Left cardiac atrium (tissue), 4 donors: ENCODE results near the gene NADK2. TPM values are rescaled to one million over a fixed set of nuclear protein-coding genes. Genes with fewer than 3 reads are reported as not detected.

ENCODE experiments used
- ATAC-seq, 2 donors: fragments of 200-7000 bp; cut with Tn5 transposase; one replicate each; pipeline ENCODE4 v1.9.1; 2020; ENCODE audit warnings: mild to moderate bottlenecking in 2 of 2, moderate library complexity in 2 of 2
- DNase-seq: peaks from one replicate; pipeline ENCODE4 v3.0.0-alpha.2; 2020
- intact Hi-C, 2 donors: fragments of 100-400 bp; cut with DNase I; formaldehyde crosslinking; loops; one replicate each; pipeline versions ENCODE4 v1.14.1 to v1.15.1; 2022 to 2023
- total RNA-seq, 2 donors: library from RNA; stranded (reverse); fragmentation: NEBNext Ultra II Directional; extraction: Animal tissue kit (Norgen Biotek cat#: 25700); gene quantifications; one replicate each; pipeline ENCODE4 v1.2.1, GENCODE V29; 2021
- donor health status: DM: no; HTN: yes; CAD: no.
- donor health status: DM: no; HTN: yes; CAD: no; lungs with severe emphysema.
- donor health status: DM: yes; HTN: yes; CAD: no.
- donor health status: Dilated cardiomyopathy.

Gene NADK2
- total RNA-seq, 2 donors from 2014 or later: 27.7 to 31.6 TPM

GRCh38 chr5:36252722-36253365 lies 11.1 kb upstream of the NADK2 start:
- DNase-seq (no peak), ATAC-seq (peak; percentile 78 to 94)
- intact Hi-C loops: no loop called here

- ATAC-seq: no peak
- DNase-seq: no peak
- intact Hi-C loops: no loop called here
Observed at GRCh38 chr5:36251218-36251617, 9.5 kb upstream of the NADK2 start.

DNA sequence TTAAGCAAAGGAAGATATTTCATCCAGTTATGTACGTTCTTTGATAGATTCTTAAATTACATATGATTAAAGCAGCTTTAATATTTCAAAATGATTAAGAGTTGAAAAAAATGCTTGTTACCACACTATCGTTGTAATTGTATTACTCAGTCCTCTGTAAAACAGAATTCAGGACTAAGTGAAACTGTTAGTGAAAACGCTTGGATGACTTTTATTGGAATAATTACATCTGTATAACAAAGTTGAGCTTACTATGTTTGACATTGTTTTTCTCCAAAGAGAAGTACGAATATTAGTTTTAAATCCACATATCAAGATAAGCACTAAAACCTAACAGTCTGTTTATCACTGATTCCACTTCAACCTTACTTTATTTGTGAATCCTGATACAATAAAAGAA lies 8.7 kb upstream of the NADK2 start:
- DNase-seq (no peak), ATAC-seq (no peak)
- intact Hi-C loops: no loop called here

DNA sequence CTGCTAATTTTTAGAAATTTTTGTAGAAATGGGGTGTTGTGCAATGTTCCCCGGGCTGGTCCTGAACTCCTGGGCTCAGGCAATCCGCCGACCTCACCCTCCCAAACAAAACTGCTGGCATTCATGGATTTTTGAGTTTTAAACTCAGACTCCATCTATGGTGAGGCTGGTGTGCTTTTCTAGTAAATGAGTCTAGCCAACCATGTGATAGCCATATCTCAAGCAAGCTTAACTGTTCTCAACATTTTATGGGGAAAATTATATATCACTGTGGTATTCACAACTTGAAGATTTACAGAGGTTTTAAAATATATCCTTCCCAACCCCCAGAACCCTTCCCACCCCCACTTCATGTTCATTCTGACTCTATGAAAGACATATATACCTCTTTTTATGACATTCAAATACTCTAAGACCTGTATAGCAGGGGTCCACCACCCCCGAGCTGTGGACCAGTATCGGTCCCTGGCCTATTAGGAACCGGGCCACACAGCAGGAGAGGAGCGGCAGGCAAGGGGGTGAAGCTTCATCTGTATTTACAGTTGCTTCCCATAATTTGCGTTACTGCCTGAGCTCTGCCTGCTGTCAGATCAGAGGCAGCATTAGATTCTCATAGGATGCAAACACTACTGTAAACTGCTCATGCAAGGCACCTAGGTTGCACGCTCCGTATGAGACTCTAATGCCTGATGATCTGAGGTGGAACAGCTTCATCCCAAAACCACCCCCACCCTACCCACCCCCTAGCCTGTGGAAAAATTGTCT lies 4.5 kb upstream of the NADK2 start:
- intact Hi-C loops: loop anchor here in 1 of 2 donors (10.0 kb wide), 1 partner anchor 59 kb away; the partner anchor contains the start of gene RANBP3L
- DNase-seq (no peak), ATAC-seq (no peak)

GRCh38 chr5:36244076-36244475 lies 2.4 kb upstream of the NADK2 start:
- ATAC-seq (no peak), DNase-seq (no peak)
- intact Hi-C loops: loop anchor here in 1 of 2 donors (10.0 kb wide), 1 partner anchor 61 kb away; the partner anchor contains the start of gene RANBP3L

- ATAC-seq (no peak), DNase-seq (no peak)
- intact Hi-C loops: loop anchor here in 1 of 2 donors (10.0 kb wide), 1 partner anchor 61 kb away; the partner anchor contains the start of gene RANBP3L
Observed at GRCh38 chr5:36243653-36244052, 1.9 kb upstream of the NADK2 start.

GRCh38 chr5:36242534-36243485 lies 1.1 kb upstream of the NADK2 start:
- no peak for DNase-seq
- no peak for ATAC-seq
- intact Hi-C loops: loop anchor here in 1 of 2 donors (10.0 kb wide), 1 partner anchor 62 kb away; the partner anchor contains the start of gene RANBP3L

DNA sequence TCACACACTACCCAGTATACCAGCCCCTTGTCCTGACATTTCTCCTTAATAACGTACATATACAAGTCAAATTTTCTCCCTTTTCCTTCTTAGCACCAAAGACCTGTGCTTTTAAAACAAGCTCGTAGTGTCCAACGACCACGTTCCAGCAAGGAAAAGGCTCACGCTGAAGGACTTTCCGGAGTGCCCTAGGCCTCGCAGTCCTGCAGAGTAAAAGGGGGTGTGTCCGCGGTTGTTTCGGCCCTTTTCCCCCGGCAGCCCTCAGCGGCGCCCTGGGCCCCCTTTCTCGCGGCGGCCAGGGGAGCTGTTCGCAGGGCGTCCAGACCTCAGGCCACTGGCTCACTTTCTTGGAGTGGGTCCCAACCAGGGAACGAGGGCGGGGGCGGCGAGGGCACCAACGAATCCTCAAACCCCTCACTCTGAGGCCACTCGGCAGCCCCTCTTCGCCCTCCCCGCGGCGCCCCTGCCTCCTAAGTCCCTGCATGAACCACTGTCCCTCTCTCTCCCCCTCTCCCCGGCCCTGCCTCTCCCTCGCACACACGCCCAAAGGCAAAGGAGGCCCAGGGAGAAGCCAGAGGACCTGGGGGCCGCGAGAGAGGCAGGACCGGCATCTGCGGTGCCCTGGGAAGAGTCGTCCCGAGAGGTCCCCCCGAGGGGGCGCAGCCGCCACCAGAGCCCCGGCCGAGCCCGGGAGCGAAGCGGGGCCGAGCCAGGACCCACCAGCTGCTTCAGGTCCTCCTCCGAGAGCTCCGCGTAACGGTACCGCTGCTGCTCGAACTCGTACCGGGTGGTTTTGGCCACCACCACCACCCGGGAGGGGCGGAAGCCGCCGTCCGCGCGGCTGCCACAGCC lies 720 bp downstream of the NADK2 start:
- peak; percentile 64 for DNase-seq
- intact Hi-C loops: loop anchor here in 1 of 2 donors (10.0 kb wide), 1 partner anchor 64 kb away; the partner anchor contains the start of gene RANBP3L
- ATAC-seq: peak; percentile 51 to 63

DNA sequence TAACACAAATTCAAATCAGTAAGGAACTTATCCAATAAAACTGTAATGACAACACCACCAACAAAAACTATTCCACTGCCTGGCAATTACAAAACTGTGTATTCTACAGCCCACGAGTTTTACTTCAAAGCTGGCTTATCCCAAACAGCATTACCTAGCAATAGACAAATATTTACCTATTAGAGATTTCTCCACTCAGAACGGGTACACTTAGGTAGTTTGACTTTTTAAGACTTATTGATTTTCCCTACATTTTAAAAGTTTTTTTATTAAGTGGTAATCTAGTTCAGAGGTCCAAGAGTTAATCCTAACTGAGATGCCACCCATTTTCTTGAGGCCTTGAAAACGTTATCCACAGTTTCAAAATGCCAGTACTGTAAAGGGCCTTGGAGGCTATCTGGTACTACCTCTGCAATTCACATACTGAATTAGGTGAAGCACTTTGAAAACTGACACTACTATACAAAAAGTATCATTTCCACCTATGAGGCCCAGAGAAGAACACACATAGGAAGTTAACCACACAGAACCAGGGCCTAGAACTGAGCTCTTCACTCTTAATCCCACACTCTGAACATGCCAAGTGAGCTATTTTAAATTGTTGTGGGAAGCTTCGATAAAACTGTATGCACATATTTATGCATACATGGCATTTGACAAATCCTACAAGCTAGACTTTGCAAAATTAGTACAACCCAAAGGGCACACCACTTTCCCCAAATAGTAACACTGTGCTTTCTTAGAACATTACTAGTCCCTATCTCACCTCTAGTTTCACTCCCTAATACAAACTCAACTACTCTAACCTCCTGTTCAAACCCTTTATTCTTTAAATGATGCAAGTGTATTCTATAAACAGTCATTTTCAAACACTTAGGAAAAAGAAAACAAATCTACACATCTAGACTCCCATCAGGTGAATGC lies 2.1 kb downstream of the NADK2 start:
- ATAC-seq (no peak), DNase-seq (no peak)
- intact Hi-C loops: loop anchor here in 1 of 2 donors (10.0 kb wide), 1 partner anchor 65 kb away; the partner anchor contains the start of gene RANBP3L

DNA sequence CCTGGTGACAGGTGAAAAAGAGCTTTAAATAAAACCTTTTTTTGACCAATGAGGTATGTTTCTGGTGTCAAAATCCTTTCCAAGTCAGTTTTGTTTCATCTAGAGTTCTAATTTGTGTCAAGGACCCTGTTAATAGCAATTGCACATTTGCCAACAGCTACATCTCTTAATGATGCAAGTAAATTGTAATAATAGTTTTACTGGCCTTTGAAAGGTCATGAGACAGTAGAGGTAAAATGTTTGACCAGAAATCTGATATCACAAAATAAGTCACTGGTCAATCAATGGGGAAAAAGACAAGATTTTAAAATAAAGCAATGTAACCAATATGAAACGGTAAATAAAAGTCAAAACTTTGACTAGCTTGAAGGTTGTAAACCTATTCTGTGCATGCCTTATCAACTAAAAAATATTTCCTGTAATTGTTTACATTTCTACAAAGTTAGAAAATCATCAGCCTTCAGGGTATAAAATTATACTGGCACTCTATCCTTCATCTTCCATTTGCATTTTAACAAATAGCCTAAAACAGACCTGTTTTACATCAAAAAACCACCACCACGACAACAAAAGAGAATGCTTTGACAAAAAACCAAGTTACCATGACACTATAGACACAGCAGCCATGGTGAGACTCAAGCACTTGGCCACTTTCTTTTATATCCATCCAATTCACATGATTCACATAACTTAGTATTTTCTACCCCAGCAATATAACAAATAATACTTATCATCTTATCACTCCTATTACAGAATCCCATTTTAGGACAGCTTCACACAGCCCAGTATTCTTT lies 3.0 kb downstream of the NADK2 start:
- intact Hi-C loops: no loop called here
- ATAC-seq: no peak
- no peak for DNase-seq

DNA sequence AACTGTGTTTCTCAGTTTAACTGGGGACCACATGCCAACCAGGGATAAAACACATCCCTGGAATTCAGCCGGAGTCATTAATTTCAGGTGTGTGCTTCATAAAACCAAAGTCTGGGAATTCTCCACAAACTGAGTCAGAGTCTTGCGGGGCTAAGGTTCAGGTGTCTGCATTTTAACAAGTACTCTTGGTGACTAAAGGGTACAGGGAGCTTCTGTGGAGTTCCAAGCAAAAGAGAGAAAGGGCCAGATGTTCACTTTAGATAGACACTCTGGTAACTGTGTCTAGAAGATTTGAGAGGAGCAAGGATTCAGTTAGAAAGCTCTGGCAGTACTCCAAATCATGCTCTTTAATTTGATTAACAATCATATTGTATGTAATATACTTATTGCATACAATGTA lies 4.0 kb downstream of the NADK2 start:
- intact Hi-C loops: no loop called here
- ATAC-seq (no peak), DNase-seq (no peak)

- no peak for ATAC-seq
- intact Hi-C loops: no loop called here
- DNase-seq: no peak
Observed at GRCh38 chr5:36236801-36237200, 4.9 kb downstream of the NADK2 start.

DNA sequence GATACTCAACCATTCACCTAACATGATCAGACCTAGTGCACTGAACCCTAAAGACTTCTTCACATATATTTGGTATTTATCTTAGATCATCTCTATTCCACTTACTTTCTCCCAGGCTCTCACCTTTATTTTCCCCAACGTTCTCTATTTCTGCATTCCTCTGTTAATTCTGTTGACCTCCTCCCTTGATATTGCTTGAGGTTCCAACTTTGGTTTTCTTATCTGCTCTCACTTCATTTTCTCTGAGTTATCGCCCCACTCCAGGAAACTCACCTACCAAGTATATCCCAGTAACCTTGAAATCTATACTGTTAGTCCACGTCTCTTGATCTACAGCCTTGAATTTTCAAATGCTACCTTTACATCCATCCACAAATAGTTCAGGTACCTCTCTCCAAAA lies 9.2 kb downstream of the NADK2 start:
- ATAC-seq (no peak), DNase-seq (no peak)
- intact Hi-C loops: no loop called here

DNA sequence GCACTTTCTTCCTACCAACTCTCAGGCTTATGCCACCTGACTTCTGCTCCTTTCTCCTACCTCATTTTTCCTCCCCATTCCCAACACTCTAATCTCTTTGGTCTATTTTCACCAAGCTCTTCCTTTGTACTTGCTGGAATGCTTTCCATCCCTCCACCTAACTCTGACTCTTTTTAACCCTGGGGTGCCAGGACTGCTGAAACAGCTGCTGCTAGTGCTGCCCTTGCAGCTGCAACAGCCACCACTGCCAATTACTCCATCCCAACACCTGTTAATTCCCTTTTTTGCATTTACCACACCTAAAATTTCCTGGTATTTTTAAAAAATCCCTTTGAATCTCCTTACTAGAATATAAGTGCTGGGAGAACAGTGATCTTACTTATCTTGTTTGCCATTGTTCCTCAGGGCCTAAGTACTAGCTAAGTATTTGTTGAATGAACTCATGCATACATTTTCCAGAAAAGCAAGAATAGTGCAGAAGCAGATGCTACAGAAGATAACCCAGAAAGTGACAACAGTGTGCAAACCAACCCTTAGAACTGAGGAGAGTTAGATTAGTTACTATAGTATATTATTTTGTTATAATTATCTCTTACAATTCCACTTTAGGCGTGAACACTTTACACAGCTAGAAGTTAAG lies 11.5 kb downstream of the NADK2 start:
- DNase-seq: no peak
- intact Hi-C loops: no loop called here
- ATAC-seq: no peak

DNA sequence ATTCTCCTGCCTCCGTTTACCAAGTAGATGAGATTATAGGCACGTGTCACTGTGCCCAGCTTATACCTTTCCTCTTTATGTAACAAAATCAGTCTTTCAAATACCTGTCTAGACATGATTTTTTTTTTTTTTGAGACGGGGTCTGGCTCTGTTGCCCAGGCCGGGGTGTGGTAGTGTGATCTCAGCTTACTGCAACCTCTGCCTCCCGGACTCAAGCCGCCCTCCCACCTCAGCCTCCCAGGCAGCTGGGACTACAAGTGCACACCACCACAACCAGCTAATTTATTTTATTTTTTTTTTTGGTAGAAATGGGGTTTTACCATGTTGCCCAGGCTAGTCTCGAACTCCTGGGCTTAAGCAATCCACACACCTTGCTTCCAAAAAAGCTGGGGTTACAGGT lies 13.2 kb downstream of the NADK2 start:
- DNase-seq: no peak
- intact Hi-C loops: no loop called here

DNA sequence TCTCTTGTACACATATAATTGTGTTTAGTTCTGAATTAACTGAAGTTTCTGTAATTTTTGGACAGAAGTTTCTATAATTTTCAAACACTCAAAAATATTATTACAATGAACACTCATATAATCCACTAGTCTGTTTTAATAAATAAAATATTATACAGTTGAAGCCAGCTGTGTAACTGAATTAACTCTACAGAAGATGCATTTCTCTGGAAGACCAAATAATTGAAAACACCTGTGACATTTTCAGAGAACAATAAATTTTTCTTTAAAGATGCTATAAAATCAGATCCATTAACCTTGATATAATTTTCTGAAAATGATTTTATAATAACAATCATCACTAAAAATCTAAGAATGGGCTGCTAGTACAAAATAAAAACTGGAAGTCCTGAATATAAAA lies 14.7 kb downstream of the NADK2 start:
- ATAC-seq: no peak
- no peak for DNase-seq
- intact Hi-C loops: no loop called here

More for the DNA sequence above, 13.2 kb downstream of the NADK2 start:
- ATAC-seq: no peak
